Left hindlimb (tissue), 1 donor: Measurements from ENCODE around the gene YBX2.

Experiments
- DNase-seq: peaks from one replicate; pipeline ENCODE4 v3.0.0-alpha.2; 2018

Gene YBX2

GRCh38 chr17:7322520-7323194, 28.2 kb upstream of the YBX2 start:
- no peak for DNase-seq

DNA sequence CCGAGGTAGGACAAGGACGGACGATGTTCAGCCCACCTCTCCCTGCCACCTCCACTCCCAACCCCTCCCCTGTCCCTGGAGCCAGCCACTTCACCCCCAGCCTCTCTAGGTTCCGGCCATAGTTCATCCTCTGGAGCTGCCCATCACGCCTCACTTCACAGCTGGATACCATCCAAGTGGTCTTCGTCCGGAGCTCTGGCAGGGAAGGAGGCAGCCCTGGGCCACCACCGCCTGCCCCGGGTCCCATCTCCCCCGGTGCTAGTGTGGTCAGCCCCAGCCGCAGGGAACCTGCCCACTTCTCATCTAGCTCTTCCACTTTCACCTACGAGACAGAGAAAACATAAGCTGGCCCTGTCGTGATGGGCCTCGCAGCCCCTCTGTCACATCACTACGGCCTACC, 27.0 kb upstream of the YBX2 start:
- no peak for DNase-seq

- DNase-seq, result no peak
Measured at GRCh38 chr17:7318121-7318860, 23.9 kb upstream of the YBX2 start.

GRCh38 chr17:7317161-7317803, 22.8 kb upstream of the YBX2 start:
- no peak for DNase-seq

GRCh38 chr17:7315570-7316235, 21.3 kb upstream of the YBX2 start:
- DNase-seq, result no peak

GRCh38 chr17:7314719-7315569, 20.5 kb upstream of the YBX2 start, which contains the start of gene GPS2:
Gene GPS2 (minus strand): TSS chr17:7315360. CDS start chr17:7315052, 308 bp downstream.
- DNase-seq, result peak; percentile 91

GRCh38 chr17:7313890-7314718, 19.7 kb upstream of the YBX2 start:
- no peak for DNase-seq

DNA sequence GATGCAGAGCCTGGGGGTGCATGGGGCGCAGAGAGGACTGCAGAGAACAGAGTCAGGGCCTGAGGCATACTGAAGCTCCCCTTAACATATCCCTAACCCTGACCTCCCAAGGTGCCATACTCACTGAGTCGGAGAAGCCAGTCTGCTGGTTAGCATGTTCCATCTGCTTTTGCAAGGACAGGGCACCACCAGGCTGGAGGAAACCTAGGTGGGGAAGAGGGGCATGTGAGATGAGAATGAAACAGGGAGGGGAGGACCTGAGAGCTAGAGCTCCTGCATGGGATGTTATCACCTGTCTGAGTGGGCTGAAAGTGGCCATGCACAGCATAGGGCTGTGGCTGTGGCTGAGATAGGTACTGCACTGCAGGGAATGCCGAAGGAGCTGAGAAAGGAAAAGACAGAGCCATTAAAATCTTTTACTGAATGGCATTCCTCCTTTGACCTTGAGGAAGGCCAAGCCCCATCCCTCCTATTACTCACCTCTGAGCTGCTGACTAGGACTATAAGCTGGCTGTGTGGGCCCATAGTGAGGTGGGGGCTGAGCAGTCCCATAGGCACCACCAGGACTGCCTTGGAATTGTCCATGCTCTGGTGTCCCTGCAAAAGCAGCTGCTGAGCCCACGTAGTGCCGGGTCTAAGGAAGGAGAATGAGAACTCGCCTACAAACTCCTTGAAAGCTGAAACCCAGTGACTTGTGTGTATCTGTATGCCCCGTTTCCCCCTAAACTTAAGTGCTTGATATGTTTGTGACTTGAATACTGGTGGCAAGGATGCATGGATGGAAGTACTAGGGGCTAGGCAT, 18.9 kb upstream of the YBX2 start:
- DNase-seq, result no peak

GRCh38 chr17:7312432-7313087, 18.1 kb upstream of the YBX2 start:
- DNase-seq, result no peak

DNA sequence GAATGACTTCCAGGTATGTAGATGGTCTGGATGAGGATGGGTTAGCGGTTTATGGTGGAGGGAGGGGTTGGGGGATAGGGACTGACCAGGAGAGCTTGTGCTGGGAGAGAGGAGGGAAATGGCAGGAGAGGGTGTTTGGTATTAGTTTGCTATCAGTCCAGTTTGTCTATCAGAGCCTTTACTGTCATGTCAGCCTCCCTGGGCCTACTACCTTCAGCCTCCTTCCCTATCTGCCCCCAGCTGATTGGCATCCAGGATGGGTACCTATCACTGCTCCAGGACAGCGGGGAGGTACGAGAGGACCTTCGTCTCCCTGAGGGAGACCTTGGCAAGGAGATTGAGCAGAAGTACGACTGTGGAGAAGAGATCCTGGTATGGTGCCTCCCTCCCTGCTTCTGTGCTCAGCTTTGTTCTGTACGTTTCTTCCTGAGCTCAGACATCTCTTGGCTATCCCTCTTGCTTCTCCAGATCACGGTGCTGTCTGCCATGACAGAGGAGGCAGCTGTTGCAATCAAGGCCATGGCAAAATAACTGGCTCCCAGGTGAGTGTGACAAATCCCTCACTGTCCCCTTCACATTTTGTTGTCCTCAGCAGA, 16.8 kb upstream of the YBX2 start:
- DNase-seq, result no peak

- DNase-seq, result no peak
Measured at GRCh38 chr17:7309628-7310027, 15.2 kb upstream of the YBX2 start.

DNA sequence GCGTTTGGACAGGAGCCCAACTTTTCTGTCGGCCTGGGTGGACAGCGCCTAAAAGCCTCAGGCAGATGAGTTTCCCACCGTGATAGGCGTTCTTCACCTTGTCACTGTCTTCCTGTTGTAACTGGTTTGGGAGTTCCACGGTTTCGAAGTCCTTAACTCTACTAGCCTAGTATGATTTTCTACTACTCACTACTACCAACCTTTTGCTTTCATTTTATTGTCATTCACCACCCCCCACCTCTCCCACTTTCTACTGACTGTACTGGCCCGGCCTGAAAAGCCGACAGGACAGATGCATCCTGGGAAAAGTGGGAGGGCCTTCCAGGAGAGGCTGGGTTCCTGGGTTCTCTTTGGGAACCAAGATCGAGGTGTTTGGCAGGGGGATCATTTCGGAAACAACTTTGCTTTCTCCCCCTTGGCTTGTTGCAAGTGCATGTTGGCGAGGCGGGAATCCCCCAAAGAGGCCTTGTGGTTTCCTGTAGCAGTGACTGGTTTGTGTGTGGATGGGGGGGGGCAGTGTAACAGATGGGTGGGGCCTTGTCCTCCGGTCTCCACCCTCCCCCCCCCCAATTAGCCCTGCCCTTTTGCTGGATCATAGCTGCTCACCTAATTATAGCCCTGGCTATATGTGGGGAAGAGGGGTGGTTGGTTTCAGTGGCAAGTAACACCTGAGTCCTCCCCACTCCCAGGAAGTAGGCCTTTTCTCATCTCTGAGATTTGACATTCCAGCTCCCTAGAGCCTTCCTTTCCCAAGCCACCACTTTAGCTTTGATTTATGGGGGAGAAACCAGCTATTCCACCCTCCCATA, 14.4 kb upstream of the YBX2 start:
- peak; percentile 80 for DNase-seq

DNA sequence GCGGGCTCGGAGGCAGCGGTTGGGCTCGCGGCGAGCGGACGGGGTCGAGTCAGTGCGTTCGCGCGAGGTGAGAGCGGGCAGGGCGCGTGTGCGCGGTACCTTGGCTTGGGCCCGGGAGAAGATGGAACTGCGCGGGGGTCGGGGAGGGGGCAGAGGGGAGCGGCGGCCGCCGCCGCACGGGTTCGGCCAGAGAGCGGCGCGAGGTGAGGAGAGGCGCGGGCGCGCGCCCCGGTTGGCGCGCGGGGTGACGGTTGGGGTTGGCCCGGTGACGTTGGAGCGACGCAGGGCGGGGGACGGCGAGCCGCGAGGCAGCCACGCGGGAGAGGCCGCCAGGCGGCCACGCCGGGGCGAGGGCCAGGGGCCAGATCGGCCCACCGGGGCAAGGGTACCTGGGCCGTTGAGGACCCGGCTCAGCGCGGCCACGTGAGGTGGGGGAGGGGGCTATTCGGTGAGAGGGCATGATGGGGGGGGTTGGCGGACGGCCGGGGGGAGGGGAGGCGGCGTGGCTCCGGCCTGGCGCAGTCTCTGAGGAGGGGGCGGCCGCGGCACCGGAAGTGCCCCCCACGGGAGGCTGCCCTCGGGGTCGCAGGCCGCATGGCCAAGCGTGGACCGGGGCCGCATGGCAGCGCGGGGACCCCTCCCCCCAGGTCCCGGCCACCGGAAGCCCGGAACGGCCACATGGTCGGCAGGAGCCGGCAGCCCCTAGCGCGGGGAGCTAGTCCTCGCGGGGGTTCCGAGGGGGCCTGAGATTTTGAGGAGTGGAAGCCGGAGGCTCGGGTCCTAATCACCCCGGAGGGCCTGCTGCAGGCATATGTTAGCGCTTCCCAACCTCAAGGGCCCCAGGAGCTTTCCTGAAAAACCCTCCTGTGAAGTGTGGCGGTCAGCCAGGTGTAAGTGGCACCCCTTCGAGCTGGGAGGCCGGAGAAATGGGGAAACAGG, 13.5 kb upstream of the YBX2 start:
- no peak for DNase-seq

- DNase-seq, result peak; percentile 100
Measured at GRCh38 chr17:7306911-7307685, 12.7 kb upstream of the YBX2 start, which contains the start of gene EIF5A. Gene EIF5A (plus strand): TSS chr17:7307628. CDS start chr17:7309636, 2,008 bp downstream.

GRCh38 chr17:7304179-7304578, 9.7 kb upstream of the YBX2 start:
- no peak for DNase-seq

GRCh38 chr17:7296189-7296861, 1.9 kb upstream of the YBX2 start:
- peak; percentile 85 for DNase-seq
